ENCODE data around the gene MRPS6.

Gene MRPS6

DNA sequence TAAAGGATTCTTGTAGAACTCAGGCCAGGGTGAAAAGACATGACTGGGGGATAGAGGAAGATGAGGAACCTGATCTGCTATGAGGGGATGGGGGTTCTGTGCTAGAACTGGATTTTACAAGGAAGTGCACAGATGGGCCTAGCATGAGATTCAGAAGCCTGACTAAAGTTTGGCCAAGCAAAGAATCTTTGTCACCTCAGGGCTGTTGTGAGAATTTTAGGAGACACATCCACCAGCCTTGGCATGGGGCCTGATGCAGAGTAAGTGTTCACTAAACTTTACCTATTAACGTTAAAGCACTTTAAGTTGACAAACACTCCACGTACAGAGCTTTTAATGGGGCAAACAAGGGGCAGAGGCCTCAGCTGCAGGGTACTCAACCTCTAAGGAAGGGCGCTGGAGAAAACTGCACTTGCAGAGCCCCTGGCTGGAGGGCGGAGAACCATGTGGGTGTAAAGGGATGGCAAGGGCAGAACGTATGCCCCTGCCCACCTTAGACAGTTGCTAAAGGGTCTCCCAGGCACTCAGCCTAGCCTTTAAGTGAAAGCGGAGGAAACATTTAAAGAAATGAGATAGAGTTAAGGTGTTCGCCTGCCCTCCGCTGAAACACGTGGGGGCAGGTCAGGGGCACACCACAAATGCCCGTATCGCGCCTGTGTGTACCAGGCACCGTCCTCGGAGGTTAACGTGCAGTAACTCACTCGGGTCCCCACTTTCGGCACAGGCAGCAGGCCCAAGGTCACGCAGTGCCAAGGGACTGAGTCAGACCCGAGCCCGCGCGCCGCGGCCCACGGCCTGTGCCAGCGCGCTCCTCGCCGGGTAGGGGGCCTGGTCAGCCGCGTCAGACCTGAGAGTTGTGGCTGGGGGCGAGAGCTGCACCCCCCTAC is 990 bp upstream of the MRPS6 start:
- no peak for DNase-seq

DNA sequence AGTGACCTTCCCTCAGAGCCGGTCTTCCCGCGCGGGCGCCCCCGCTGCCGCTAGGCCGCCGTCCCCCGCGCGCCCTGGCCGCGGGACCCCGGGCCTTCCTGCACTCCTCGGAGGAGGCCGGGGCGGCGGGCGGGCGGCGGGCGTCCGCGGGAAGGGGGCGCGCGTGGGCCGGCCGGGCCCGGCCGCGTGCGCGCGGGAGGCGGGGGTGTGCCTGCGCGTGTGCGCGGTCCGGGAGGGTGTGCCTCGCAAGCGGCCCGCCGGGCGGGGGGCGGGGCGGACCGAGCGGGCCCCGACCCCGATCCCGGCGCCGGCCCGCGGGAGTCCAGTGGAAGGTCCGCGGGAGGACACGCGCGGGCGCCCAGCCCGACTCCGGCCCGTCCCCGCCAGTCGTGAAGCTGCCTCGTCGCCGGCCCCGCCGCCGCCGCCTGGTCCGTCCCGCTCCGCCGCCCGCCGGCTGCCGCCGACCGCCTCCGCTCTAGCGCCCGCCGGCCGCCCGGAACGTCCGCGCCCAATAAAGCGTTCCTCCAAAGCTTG is 438 bp downstream of the MRPS6 start:
- no peak for DNase-seq

DNA sequence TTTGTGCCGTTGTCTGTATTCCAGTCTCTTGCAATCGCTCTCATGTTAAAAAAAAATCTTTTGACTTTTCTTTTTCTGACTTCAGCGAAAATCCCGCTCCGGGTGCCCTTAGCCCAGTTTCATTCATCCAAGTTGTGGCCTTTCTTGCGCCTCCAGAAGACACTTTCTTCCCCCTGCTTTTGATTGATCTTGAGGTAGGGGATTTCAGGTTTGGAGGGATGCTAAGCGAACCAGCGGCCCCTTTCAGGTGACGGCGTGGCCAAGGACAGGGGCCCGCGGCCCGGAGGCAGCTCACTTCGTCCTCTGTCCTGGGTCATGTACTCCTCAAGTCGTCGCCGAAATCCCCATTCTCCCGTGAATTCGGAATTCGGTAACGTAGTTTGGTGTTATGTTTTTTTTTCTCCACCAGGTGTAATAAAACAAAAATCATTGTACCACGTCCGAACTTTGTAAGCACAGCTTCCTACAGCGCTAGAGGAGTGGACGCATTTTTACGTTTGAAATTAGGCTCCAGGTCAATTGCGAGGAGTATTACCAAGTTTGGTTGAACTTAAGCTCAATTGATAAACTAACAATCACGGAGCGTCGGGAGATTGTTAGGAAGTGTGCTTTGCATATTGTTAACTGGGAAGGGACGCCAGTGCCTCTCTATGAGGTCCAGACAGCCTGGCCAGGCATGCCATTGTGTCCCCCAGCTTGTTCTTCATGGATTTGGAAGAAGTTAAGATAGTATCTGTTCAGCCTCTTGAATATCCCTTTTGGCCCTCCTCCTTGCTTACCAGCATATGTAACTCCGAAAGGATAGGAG is 1.1 kb downstream of the MRPS6 start:
- DNase-seq, result no peak

DNA sequence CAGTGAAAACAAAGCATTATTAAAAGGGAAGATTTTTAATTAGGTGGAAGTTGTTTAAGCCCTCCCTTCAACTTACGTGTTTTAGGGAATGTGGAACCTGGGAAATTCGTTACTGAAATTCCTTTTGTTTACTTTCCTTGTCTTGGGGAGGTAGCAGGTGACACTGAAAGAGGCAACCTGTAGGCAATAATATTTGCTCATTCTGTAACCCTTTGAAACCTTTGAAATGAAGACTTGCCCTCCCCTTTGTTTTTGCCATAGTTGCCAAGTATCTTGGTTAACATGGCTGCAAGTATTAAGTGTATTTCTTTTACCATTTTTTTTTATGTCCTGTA is 1.7 kb downstream of the MRPS6 start:
- no peak for DNase-seq

DNA sequence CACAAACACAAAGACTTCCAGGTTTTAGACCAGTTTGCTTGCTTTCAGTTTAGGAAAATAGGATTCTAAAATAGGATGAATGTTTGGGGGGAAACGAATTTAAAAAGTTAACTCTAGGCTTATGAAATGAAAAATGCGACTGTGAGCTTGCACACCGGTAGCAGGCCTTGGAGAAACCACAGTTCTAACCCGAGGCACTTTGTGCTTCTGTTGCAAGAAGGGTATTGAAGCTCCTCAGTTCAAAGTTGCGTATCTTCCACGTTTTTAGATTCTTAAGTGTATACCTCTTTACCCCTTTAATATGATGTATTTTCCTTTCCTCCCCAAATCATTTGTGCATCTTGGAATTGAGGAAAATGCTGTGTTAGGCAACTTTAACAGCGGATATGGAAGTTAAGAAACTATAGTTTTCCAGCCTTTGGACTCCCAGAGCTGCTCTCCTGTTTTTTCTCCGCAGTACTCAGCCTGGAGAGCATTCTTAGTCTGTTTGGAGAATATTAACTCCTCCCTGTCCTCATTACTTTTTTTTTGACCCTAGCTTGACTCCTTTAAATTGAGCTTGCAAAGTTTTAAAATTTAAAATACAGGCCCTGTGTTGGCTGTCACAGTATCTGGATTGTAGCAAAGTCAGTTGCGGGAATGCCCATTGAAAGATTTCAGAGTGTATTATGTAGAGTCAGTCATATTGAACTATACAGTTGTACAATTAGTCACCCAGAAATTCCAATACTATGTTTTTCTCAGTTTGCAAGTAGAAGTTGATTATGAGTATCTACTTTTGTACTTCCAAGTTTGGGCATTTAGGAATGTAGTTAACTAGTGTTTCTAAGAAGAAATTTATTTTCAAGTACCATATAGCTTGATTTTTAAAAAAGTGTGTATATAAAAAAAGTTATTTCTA is 2.6 kb downstream of the MRPS6 start:
- DNase-seq, result no peak

DNA sequence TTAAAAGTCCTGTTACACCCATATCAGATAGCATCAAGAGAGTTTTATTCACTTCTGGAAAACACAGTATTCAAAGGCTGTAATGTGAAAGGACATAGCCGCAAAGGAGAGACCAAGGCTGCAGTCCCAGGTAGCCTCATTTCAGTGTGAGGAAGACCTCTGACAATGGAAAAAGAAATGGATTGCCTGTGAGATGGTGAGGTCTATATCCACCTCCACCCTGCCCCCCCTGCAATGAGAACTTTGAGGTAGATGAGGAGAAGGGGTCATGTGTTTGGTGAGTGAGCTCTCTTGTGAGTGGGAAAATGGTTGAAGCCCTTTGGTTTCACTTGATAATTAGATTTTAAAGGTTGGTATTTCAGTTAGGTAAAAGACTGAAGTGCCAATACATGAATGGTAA is 3.5 kb downstream of the MRPS6 start:
- DNase-seq, result no peak

DNA sequence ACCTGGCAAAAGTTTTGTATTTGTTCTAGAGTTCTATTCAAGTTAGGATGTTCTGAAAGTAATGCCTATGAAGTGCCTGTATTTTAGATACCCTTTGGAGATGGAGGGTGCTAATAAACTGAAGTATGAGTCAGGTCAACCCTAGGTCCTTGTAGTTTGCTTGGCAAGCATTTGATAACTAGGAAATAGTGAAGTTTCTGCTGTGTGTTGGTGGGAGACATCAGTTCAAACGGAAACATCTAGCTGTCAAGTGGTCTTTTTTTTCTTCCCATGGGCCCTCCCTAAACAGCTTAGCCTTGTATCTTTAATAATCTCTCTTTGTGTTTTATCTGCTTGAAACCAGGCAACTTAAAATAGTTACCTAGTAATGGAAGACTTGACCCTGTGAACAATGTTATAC is 4.5 kb downstream of the MRPS6 start:
- DNase-seq, result no peak

DNA sequence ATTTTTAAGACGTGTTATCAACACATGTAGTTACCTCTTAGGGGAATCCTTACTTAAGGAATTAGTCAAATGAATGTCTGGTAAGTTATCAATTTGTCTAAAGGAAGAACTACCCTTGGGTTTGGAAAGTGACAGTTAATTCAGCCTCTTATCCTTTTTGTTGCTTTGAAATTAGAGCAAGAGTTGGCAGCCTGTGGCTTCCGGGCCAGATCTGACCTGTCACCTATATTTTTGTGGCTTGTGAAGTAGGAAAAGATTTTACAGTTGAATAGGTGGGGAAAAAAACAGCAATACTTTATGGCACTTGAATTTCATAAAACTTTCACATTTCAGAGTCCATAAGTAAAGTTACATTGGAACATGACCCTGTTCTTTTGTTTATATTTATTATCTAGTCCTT is 5.5 kb downstream of the MRPS6 start:
- no peak for DNase-seq

DNA sequence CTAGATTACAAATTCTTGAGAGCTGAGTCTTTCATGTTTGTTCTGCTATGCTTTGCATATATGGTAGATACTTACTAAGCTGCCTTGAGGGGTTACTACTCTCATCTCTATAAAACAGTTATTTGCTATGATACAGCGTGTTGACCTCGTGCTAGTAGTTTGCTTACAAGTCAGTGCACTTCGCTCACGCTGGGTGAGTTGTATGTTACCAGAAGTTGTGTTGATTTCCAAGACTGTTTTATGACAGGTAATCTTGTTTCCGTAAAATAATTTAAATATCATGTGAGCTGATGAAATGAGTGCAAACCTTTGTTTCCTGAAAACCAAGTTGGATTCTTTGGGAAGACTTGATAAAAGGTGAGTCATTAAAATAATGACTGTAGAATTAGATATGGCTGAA is 7.3 kb downstream of the MRPS6 start:
- no peak for DNase-seq

DNA sequence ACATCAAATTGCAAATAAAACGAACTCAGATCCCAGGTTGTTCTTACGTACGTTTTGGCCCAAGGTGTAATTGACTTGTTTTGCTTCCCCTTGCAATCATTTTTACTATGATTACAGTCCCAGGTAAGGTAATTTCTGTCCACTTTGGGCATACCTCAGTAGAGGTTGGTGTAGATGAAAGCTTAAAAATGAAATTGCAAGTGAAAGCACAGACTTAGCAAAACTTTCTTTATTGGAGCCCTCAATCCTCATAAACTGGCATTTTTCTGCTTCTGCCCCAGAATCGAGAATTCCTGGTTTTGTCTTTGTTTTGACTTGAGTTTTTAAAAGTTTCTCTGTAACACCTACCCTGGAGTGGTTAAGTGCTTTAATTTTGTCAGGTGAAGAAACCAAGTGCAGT is 9.4 kb downstream of the MRPS6 start:
- no peak for DNase-seq

DNA sequence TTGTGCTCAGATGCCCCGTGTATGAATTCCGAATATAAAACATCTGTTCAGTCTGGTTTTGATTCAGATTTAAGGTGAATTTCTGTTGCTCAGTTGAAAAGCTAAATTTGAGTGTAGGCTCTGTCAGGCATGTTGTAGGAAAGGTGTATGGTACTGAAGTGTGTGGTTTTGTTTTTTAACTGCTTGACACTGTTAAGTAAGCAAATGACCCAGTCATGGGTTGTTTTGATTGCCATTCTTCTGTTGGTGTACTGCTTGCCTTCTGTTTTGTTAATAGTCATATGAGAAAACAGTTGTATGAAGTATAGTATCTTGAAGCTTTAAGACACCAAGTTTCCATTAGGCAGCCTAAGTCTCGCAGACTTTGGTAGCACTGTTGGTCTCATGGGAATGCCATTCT is 10.0 kb downstream of the MRPS6 start:
- no peak for DNase-seq

DNA sequence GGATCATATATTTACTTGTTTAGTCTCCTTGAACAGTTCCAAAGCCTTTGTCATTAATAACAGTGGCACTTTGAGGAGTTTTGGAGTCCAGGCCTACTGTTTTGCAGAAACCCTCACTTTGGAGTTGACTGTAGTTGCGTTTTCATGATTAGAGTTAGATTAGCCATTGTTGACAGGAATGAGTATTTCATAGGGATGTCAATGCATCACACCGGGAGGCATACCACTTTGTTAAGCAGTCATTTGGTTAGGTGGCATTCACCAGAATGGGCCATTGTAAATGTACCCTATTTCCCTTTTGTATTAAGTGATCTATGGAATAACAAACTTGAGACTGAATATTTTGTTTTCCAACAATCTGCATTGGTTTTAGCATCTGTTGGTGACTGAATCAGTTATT is 11.8 kb downstream of the MRPS6 start:
- no peak for DNase-seq

DNA sequence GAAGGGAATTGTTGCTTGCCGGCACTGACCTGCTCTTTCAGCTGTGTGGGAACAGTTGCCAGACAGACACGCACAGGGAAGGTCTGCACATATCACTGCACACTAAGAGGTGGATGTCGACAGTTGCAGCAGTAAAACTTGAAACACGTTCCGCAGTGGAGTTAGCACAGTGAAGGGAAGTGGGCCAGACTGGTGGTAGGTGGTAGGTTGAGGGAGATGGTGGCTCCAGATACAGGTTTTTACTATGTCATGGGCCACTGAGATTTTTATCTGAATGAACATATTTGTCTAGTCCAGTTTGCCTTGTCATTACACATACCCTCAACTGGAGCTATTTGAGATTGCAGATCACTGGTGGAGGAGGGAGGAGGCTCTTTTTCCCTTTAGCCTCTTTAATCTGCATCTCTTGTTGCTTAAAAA is 13.5 kb downstream of the MRPS6 start:
- DNase-seq, result no peak

DNA sequence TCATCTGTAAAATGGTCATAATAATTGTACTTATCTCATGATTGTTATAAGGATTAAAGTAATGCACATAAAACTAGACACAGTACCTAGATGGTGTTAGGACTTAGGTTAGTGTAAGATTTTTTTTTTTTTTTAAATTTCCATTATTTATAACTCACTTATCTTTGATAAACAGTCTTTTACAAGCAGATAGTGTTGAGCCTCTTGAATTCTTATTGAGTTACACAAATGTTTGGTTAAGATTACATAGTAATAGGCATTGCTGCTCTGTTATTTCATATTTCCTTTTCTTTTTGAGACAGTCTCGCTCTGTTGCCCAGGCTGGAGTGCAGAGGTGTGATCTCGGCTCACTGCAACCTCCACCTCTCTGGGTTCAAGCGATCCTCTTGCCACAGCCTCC is 15.4 kb downstream of the MRPS6 start:
- DNase-seq, result no peak

DNA sequence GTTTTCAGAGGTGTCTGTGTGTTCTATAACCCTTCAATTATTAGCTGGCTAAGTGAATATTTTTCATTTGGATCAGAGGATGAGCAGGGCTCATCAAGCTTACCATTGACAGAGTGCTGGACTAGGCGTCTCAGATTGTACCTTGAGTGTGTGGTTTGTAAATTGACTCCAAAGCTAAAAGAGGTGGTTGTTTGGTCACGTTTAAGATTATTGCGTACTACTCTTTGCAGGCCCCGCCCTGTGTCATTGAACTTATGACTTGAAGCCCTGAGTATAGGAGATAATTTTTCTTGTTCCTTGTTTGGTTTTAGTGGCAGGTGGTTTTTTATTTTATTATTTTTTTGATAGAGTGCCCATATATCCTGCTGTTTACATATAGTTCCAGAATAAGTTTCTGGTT is 17.7 kb downstream of the MRPS6 start:
- DNase-seq, result no peak

DNA sequence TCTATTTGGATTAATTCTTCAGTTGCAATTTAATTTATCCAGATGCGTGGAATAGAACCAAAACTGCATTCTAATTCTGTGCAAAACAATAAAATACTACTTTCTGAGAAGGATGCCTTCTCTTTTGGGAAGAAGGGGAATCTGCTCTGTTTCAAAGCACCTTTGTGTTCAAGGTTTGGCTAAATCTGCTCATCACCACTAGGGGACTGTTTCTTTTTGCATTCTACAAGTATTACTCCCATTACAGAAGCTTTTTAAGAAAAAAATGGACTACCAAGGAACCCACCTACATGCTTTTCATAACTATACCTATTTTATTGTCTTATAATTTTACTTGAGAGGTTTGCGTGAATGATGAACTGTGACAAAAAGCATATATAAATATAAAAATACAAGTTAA is 18.2 kb downstream of the MRPS6 start:
- DNase-seq, result no peak

DNA sequence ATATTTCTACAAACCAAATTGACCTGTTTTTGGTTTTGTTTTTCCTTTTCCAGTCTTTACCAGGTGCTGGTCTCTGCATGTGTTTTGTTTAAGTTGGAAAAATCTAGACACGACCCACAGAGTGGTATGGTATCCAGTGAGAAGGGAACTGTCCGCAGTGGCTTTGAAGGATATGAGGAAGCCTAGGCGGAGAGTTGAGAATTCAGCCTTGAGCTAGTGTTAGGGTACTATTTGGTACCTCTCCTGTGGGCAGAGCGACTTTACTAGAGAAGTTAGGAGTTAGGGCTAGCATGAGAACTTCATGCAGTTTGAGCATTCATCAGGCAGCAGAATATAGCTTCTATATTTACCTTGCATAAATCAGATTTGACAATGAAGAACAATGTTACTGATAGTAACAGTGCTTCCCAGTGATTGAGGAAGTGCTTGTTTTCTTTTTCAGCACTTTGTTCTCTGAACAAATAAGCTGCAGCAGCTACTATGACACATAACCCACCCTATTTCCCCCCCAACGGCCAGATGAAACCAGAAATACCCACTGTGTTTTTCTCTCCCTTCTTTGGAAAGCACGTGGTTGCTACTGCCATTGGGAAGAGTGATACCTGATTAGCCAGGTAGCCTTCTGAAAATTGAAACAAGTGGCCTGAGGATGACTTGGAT is 19.0 kb downstream of the MRPS6 start:
- no peak for DNase-seq

DNA sequence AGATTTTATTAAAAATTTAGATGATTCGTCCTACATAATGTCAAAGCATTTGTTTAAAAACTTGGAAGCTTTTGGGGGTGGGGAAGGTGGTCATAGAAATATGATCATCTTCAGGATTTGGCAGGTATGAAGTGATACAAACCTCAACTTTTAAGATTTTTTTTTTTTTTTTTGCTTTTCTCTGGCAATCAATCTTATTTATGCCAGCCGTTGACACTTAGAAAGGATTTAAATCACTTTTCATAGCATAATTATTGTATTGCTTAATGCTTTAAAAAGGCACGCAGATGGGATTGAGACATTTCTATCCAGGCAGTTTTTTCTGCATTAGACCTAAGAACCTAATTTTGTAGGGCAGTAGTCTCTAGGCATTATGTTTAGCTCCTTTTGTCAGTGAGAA is 19.7 kb downstream of the MRPS6 start:
- DNase-seq, result no peak

DNA sequence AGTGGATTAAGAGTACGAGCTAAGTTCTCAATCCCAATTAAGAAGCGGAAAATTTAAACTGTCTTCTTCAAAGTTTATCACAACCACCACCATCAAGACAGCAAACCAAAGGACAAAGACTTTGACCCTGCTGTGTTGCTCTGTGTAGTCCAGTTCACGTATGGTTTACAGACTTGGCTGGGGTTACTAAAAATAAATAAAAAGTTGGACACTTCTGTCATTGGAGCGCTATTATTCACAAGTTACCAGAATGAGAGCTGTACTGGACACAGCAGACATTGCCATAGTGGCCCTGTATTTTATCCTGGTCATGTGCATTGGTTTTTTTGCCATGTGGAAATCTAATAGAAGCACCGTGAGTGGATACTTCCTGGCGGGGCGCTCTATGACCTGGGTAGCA is 21.6 kb downstream of the MRPS6 start:
- no peak for DNase-seq

DNA sequence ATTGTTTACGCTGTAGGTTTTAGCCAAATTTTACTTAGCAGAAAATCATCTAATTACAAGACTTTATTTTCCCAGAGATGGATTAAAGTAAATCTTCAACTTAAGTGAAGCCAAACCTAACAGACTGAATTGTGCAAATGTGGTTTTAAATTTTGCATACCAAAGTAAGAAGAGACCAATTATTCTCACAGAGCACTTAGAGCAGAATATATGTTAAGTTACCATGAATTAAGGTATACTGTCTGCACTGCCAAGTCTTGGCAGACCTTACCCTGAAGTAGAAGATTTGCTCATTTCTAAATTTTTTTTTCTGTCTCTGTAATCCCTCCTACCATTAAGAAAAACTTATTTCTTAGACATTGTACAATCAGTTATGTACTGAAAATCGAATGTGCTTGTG is 24.1 kb downstream of the MRPS6 start:
- DNase-seq, result no peak

DNA sequence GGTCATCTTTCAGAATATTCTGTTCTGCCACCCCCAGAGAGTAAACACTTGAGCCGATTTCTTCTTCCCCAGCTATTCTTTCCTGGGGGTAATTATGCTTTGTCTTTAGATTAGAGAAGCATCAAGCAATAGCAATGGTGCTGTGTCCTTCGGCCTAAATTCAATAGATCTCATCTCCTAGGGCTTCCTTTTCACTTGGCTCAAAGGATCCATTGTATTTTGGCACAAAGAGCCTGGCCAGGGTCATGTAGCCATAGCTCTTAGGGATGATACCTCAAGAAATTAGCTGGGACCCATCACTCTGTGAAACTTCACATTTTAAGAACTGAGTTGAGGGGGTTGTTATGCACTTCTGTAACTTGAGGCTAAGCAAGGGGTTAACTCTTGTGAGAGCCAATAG is 27.0 kb downstream of the MRPS6 start:
- DNase-seq, result no peak

DNA sequence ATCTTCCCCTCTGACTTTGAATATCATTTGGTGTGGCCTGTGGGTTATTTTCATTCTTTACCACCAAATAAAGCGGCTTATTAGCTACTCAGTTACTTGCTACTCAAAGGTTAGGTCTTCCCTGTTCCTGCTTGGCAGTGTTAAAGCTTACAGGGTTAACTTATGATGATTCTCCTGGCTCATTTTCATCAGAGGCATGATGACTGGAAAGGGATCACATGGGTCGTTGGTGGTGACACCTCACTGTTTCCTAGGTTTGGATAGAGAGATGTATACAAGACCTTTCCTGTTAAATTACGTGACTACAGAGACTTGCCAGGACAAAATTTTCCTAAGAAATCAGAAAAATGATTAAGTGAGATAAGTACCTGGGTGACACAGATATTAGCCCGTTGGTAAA is 27.4 kb downstream of the MRPS6 start:
- no peak for DNase-seq

Measured in GOT3 (cell line).